ENCODE results near the gene PERP. TPM values are rescaled to one million over a fixed set of nuclear protein-coding genes. Genes with fewer than 3 reads are reported as not detected.

The PERP gene
- total RNA-seq, 1 experiment from 2014 or later = 85.9 TPM

- POLR2A ChIA-PET = no interaction called here
- no peak overlapping the region for H3K4me2 ChIP-seq (ENCODE audit: low read length)
- TF ChIP-seq POLR2AphosphoS5 (IDR thresholded peaks at IDR 0.05; ENCODE audit: low read depth, low read length) (no peak), FOSL1 (IDR thresholded peaks at IDR 0.05; ENCODE audit: low read depth) (no peak), TCF7L2 (IDR thresholded peaks at IDR 0.05; ENCODE audit: borderline replicate concordance, extremely low read depth, insufficient read depth, insufficient read length) (no peak), ZFX (IDR thresholded peaks at IDR 0.05) (no peak), CEBPB (IDR thresholded peaks at IDR 0.05; ENCODE audit: low read depth) (no peak), RAD21 (IDR thresholded peaks at IDR 0.05; ENCODE audit: low read depth) (no peak), SIN3A (IDR thresholded peaks at IDR 0.05; ENCODE audit: low read depth) (no peak), EZH2 (IDR thresholded peaks at IDR 0.05) (no peak), ZNF274 (IDR thresholded peaks at IDR 0.05; ENCODE audit: low read depth, low read length) (no peak), EGR1 (IDR thresholded peaks at IDR 0.05; ENCODE audit: low read depth) (no peak)
- TF ChIP-seq, protein P1, sequence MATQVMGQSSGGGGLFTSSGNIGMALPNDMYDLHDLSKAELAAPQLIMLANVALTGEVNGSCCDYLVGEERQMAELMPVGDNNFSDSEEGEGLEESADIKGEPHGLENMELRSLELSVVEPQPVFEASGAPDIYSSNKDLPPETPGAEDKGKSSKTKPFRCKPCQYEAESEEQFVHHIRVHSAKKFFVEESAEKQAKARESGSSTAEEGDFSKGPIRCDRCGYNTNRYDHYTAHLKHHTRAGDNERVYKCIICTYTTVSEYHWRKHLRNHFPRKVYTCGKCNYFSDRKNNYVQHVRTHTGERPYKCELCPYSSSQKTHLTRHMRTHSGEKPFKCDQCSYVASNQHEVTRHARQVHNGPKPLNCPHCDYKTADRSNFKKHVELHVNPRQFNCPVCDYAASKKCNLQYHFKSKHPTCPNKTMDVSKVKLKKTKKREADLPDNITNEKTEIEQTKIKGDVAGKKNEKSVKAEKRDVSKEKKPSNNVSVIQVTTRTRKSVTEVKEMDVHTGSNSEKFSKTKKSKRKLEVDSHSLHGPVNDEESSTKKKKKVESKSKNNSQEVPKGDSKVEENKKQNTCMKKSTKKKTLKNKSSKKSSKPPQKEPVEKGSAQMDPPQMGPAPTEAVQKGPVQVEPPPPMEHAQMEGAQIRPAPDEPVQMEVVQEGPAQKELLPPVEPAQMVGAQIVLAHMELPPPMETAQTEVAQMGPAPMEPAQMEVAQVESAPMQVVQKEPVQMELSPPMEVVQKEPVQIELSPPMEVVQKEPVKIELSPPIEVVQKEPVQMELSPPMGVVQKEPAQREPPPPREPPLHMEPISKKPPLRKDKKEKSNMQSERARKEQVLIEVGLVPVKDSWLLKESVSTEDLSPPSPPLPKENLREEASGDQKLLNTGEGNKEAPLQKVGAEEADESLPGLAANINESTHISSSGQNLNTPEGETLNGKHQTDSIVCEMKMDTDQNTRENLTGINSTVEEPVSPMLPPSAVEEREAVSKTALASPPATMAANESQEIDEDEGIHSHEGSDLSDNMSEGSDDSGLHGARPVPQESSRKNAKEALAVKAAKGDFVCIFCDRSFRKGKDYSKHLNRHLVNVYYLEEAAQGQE (IDR thresholded peaks at IDR 0.05; ENCODE audit: low read depth) = no peak
Measured at GRCh38 chr6:138117376-138117914, 10.2 kb upstream of the PERP start.

More at GRCh38 chr6:138117376-138117914, 10.2 kb upstream of the PERP start:
- no peaks in the 10 kb centered on the region for H3K9me3 ChIP-seq (ENCODE audit: control insufficient read depth in 1 of 2, insufficient read depth in 1 of 2, low read depth in 1 of 2, low read length in 2 of 2)
- peaks cover 0 to 8% of the 10 kb centered on the region in 2 experiments; a peak in 1 of 4 replicates for H3K4me1 ChIP-seq (ENCODE audit: control insufficient read depth in 1 of 2, insufficient read depth in 2 of 2, low read length in 2 of 2)
- H4K20me1 ChIP-seq (ENCODE audit: insufficient read depth) = no peaks in the 10 kb centered on the region
- BruUV-seq (replicated peaks) = no TSS peak
- H3K79me2 ChIP-seq (ENCODE audit: insufficient read depth, low read length) = no peaks in the 10 kb centered on the region
- no peak overlapping the region for H2AFZ ChIP-seq (ENCODE audit: low read depth, low read length, poor library complexity, severe bottlenecking)
- no peak overlapping the region for H3K4me3 ChIP-seq (replicated peaks in 1 of 2; ENCODE audit: low read depth in 1 of 2, low read length in 2 of 2)
- H3K9me2 ChIP-seq (ENCODE audit: insufficient read depth) = no peaks in the 10 kb centered on the region
- CTCF ChIA-PET = interaction anchor here (1.1 to 5.4 kb wide), 4 partner anchors 9 to 1247 kb away, joined by 3 to 26 read pairs (median 8); partner anchors contain the start of gene HEBP2
- DNase-seq (ENCODE audit: low read depth, low spot score) = no peak
- RAD21 ChIA-PET (ENCODE audit: low non-redundant PET in 1 of 2, low total read pairs in 2 of 2, uncharacterized antibody in 2 of 2, unreplicated experiment in 2 of 2) = no interaction called here
- no peaks in the 10 kb centered on the region for H3K36me3 ChIP-seq (ENCODE audit: control insufficient read depth in 1 of 2, insufficient read depth in 2 of 2, low read length in 2 of 2)
- H3K27me3 ChIP-seq (ENCODE audit: insufficient read depth, low read length) = no peaks in the 10 kb centered on the region
- no peak overlapping the region for H3K27ac ChIP-seq (ENCODE audit: low read depth, low read length)
- no peak for ATAC-seq
- intact Hi-C loops (cut with micrococcal nuclease) = loop anchor here (2.0 to 5.0 kb wide), 5 partner anchors 161 to 647 kb away; no protein-coding TSS in a partner anchor
- H3K9ac ChIP-seq (ENCODE audit: low read length) = no peak overlapping the region

All from HCT116 (cell line).